ENCODE results near the gene RPRD1A. TPM values are rescaled to one million over a fixed set of nuclear protein-coding genes. Genes with fewer than 3 reads are reported as not detected.
"Not testable (repeated sequence)": the region's sequence is repeated elsewhere in the genome, so short reads cannot be mapped to it uniquely, and the experiment has no call there.

Gene RPRD1A
- polyA plus RNA-seq, 1 donor (not counting 4 experiments of a cell fraction or from before 2014, with no cell fraction given) = 55.5 TPM

DNA sequence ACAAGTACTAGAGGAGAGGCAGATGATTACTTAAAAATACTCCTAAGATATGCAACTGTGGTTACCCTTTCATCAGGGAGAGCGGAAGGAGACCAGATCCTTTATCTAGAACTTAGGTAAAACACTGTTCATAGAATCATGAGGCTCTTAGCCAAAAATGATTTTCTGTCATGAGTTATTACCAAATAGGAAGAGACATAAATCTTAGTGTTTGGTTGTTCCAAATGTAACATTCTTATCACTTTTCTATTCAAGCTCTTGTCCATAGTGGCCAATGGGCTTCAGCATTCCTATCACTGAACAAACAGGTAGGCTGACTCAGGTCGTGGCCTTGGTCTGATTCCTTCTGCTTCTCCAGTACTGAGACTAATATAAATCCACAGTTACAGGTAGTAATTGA lies 38.5 kb downstream of the RPRD1A start:
- Histone ChIP-seq H3K27ac (ENCODE audit: control insufficient read depth, insufficient read depth, low read length) (no peak overlapping the region), H2AFZ (ENCODE audit: control insufficient read depth, low read length) (no peak overlapping the region), H3K9ac (ENCODE audit: control insufficient read depth, extremely low read depth, insufficient read depth, low read length) (no peak overlapping the region), H3K9me1 (ENCODE audit: control insufficient read depth, extremely low read depth, insufficient read depth, low read length) (no peaks in the 10 kb centered on the region), H3K4me3 (ENCODE audit: control insufficient read depth in 2 of 3, extremely low read depth in 1 of 3, insufficient read depth in 2 of 3, low read depth in 1 of 3, low read length in 3 of 3) (no peak overlapping the region), H3K27me3 (ENCODE audit: control insufficient read depth, extremely low read depth, insufficient read depth, low read length) (no peaks in the 10 kb centered on the region), H3K4me2 (ENCODE audit: control insufficient read depth, extremely low read depth, insufficient read depth, low read depth, low read length) (no peak overlapping the region), H4K20me1 (ENCODE audit: control insufficient read depth, extremely low read depth, insufficient read depth, low read length) (no peaks in the 10 kb centered on the region), H3K4me1 (ENCODE audit: control insufficient read depth, extremely low read depth, insufficient read depth, low read length) (peaks cover 3% of the 10 kb centered on the region), H3K36me3 (ENCODE audit: control insufficient read depth in 2 of 2, extremely low read depth in 1 of 2, insufficient read depth in 2 of 2, low read length in 2 of 2) (peaks cover 8 to 13% of the 10 kb centered on the region in 2 experiments), H3K9me3 (ENCODE audit: control insufficient read depth, low read depth, low read length) (no peaks in the 10 kb centered on the region), H3K79me2 (ENCODE audit: control insufficient read depth, insufficient read depth, low read length) (peaks cover 10% of the 10 kb centered on the region)
- dilution Hi-C loops (cut with MboI; ENCODE audit: extremely low pct_ligation_motif_present, low sequenced_read_pairs) = no loop called here
- TF ChIP-seq, protein P1, sequence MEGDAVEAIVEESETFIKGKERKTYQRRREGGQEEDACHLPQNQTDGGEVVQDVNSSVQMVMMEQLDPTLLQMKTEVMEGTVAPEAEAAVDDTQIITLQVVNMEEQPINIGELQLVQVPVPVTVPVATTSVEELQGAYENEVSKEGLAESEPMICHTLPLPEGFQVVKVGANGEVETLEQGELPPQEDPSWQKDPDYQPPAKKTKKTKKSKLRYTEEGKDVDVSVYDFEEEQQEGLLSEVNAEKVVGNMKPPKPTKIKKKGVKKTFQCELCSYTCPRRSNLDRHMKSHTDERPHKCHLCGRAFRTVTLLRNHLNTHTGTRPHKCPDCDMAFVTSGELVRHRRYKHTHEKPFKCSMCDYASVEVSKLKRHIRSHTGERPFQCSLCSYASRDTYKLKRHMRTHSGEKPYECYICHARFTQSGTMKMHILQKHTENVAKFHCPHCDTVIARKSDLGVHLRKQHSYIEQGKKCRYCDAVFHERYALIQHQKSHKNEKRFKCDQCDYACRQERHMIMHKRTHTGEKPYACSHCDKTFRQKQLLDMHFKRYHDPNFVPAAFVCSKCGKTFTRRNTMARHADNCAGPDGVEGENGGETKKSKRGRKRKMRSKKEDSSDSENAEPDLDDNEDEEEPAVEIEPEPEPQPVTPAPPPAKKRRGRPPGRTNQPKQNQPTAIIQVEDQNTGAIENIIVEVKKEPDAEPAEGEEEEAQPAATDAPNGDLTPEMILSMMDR (optimal IDR thresholded peaks at IDR 0.05 in 1 of 3, IDR thresholded peaks at IDR 0.05 in 1 of 3, conservative IDR thresholded peaks at IDR 0.05 in 1 of 3; ENCODE audit: extremely low read depth in 1 of 3, insufficient read depth in 2 of 3, low read length in 3 of 3) = no peak
- no peak for TF ChIP-seq EZH2 (IDR thresholded peaks at IDR 0.05; ENCODE audit: low read length)
- no peak for FAIRE-seq
- DNase-seq (ENCODE audit: low read depth, low spot score) = no peak

DNA sequence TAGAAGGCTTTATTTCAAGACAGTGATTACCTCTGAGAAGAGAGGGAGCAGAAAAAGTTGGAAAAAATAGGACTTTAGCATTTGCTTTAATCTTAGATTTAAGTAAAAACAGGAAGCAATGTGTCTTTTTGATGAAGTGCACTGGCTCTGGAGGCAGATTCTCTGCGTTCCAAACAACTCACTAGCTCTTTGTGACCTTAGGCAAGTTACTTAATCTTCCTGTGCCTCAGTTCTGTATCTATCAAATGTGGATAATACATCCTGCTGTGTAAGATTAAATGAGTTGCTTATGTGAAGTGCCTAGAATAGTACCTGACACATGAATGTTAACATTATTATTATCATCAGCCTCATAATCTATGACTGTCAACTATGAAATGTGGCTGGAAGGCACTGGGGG lies 42.3 kb downstream of the RPRD1A start:
- Histone ChIP-seq H3K4me2 (ENCODE audit: control insufficient read depth, extremely low read depth, insufficient read depth, low read depth, low read length) (no peak overlapping the region), H3K36me3 (ENCODE audit: control insufficient read depth in 2 of 2, extremely low read depth in 1 of 2, insufficient read depth in 2 of 2, low read length in 2 of 2) (peaks cover 6 to 11% of the 10 kb centered on the region in 2 experiments), H3K9me3 (ENCODE audit: control insufficient read depth, low read depth, low read length) (no peaks in the 10 kb centered on the region), H4K20me1 (ENCODE audit: control insufficient read depth, extremely low read depth, insufficient read depth, low read length) (no peaks in the 10 kb centered on the region), H3K27ac (ENCODE audit: control insufficient read depth, insufficient read depth, low read length) (no peak overlapping the region), H3K79me2 (ENCODE audit: control insufficient read depth, insufficient read depth, low read length) (no peaks in the 10 kb centered on the region), H3K27me3 (ENCODE audit: control insufficient read depth, extremely low read depth, insufficient read depth, low read length) (no peaks in the 10 kb centered on the region), H3K9me1 (ENCODE audit: control insufficient read depth, extremely low read depth, insufficient read depth, low read length) (no peaks in the 10 kb centered on the region), H3K4me3 (ENCODE audit: control insufficient read depth in 2 of 3, extremely low read depth in 1 of 3, insufficient read depth in 2 of 3, low read depth in 1 of 3, low read length in 3 of 3) (no peak overlapping the region), H3K4me1 (ENCODE audit: control insufficient read depth, extremely low read depth, insufficient read depth, low read length) (peaks cover 3% of the 10 kb centered on the region), H3K9ac (ENCODE audit: control insufficient read depth, extremely low read depth, insufficient read depth, low read length) (no peak overlapping the region), H2AFZ (ENCODE audit: control insufficient read depth, low read length) (no peak overlapping the region)
- dilution Hi-C loops (cut with MboI; ENCODE audit: extremely low pct_ligation_motif_present, low sequenced_read_pairs) = no loop called here
- TF ChIP-seq, protein P1 (optimal IDR thresholded peaks at IDR 0.05 in 1 of 3, IDR thresholded peaks at IDR 0.05 in 1 of 3, conservative IDR thresholded peaks at IDR 0.05 in 1 of 3; ENCODE audit: extremely low read depth in 1 of 3, insufficient read depth in 2 of 3, low read length in 3 of 3) = no peak
- TF ChIP-seq EZH2 (IDR thresholded peaks at IDR 0.05; ENCODE audit: low read length) = no peak
- DNase-seq (ENCODE audit: low read depth, low spot score) (no peak), FAIRE-seq (peak; percentile 20)

DNA sequence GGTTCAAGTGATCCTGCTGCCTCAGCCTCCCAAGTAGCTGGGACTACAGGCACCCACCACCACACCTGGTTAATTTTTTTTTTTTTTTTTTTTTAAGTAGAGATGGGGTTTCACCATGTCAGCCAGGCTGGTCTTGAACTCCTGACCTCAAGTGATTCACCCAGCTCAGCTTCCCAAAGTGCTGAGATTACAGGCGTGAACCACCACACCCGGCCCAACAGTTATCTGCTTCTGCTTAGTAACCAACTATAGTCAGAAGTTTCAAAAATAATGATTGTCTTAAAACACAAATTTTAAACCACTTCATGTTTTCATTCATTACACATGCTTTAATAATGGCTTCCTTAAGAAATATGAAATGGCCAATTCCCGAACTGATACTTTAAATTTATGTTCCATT lies 43.1 kb downstream of the RPRD1A start:
- H2AFZ ChIP-seq (ENCODE audit: control insufficient read depth, low read length); DNase-seq (ENCODE audit: low read depth, low spot score); dilution Hi-C loops (cut with MboI; ENCODE audit: extremely low pct_ligation_motif_present, low sequenced_read_pairs); H3K9me3 ChIP-seq (ENCODE audit: control insufficient read depth, low read depth, low read length); H3K9me1 ChIP-seq (ENCODE audit: control insufficient read depth, extremely low read depth, insufficient read depth, low read length); H4K20me1 ChIP-seq (ENCODE audit: control insufficient read depth, extremely low read depth, insufficient read depth, low read length); H3K4me3 ChIP-seq (ENCODE audit: control insufficient read depth in 2 of 3, extremely low read depth in 1 of 3, insufficient read depth in 2 of 3, low read depth in 1 of 3, low read length in 3 of 3); H3K27ac ChIP-seq (ENCODE audit: control insufficient read depth, insufficient read depth, low read length); H3K79me2 ChIP-seq (ENCODE audit: control insufficient read depth, insufficient read depth, low read length); H3K4me2 ChIP-seq (ENCODE audit: control insufficient read depth, extremely low read depth, insufficient read depth, low read depth, low read length); H3K27me3 ChIP-seq (ENCODE audit: control insufficient read depth, extremely low read depth, insufficient read depth, low read length); H3K9ac ChIP-seq (ENCODE audit: control insufficient read depth, extremely low read depth, insufficient read depth, low read length); H3K36me3 ChIP-seq (ENCODE audit: control insufficient read depth in 2 of 2, extremely low read depth in 1 of 2, insufficient read depth in 2 of 2, low read length in 2 of 2); H3K4me1 ChIP-seq (ENCODE audit: control insufficient read depth, extremely low read depth, insufficient read depth, low read length); FAIRE-seq: not testable (repeated sequence)

Data from keratinocyte (primary cell).